Spleen (tissue), 7 donors: ENCODE measurements around the gene TPM4.

Experiments
- CTCF ChIP-seq, 11 experiments: fragments of 200-600 bp in 7 of 11; fragments of 450-650 bp in 4 of 11; sonication (generic) in 4 of 11; IDR thresholded peaks in 8 of 11; conservative IDR thresholded peaks in 3 of 11; 1 replicate in 7 of 11; 2 replicates in 4 of 11; pipeline versions ENCODE4 v1.4.0 to v1.8.0; 2016 to 2021; ENCODE audit warnings: antibody characterized with exemption in 11 of 11, inconsistent platforms in 4 of 11, mild to moderate bottlenecking in 1 of 11
- POLR2A ChIP-seq, 3 donors: fragments of 450-650 bp; IDR thresholded peaks; one replicate each; pipeline ENCODE4 v1.5.1; 2017; ENCODE audit warnings: antibody characterized with exemption in 3 of 3, mild to moderate bottlenecking in 1 of 3
- donor health status: DM: no; HTN: no; CAD: no; lungs with moderate emphysema.
- donor health status: DM: no; HTN: no; CAD: no.
- donor health status: DM: no; HTN: no; CAD: no.

DNA sequence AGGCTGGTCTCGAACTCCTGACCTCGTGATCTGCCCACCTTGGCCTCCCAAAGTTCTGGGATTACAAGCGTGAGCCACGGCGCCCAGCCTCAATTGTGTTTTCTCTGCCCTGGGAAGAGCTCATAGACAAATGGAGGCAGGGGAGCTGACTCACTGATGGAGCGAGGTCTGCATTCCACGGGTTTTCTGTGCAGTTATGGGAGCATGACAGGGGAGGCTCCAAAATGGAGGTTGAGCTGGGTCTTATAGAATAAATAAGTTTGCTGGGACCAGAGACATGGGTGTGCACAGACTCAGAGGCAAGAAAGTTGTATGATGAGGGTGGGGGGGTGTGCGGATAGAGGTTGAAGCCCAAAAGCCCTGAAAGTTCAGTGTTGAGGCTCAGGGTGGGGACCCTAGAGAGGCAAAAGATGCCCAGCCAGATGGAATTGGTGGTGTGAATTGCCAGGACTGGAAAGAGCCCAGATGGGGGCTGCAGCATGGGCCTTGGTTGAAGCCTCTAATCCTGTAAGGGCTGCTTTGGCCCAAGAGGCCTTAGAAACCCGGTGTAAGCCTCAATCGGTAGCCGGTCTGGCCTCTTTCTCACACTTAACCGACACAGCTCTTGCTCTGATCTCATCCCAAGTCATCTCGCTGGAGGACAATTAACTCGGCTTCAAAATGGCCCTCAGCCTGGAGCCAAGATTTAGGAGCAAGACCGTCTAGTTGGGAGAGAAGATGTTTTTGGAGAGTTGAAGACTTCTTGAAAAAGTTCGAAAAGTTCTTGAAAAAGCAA, 1.9 kb downstream of the TPM4 start:
- TF ChIP-seq CTCF (IDR thresholded peaks at IDR 0.05 in 8 of 11, conservative IDR thresholded peaks at IDR 0.05 in 3 of 11), result no peak
- no peak for TF ChIP-seq POLR2A (IDR thresholded peaks at IDR 0.05)
